Pancreas (tissue), 10 donors: Measurements from ENCODE around the gene AMMECR1. TPM values are rescaled to one million over a fixed set of nuclear protein-coding genes. Genes with fewer than 3 reads are reported as not detected.

Experiments
- ATAC-seq, 4 donors: fragments of 200-7000 bp; cut with Tn5 transposase; one replicate each; pipeline versions ENCODE4 v1.8.0 to v1.9.1; 2020; ENCODE audit warnings: mild to moderate bottlenecking in 4 of 4, moderate library complexity in 4 of 4
- DNase-seq, 6 donors: peaks; one replicate each; pipeline ENCODE4 v3.0.0-alpha.2; 2020
- FAIRE-seq: peaks from 2 replicates; lab custom pipeline; 2012; peaks lifted over from hg19 to GRCh38; lab: Jason Lieb, UNC
- H3K27ac ChIP-seq, 4 donors: fragments of 200-600 bp; sonication (generic); 1 replicate in 3 of 4; 2 replicates in 1 of 4; pipeline versions ENCODE4 v1.5.0 to v1.8.0; 2020
- H3K27me3 ChIP-seq, 4 donors: fragments of 200-600 bp; one replicate each; pipeline ENCODE4 v1.8.0; 2021
- H3K36me3 ChIP-seq, 3 donors: fragments of 200-600 bp; sonication (generic) in 1 of 3; one replicate each; pipeline versions ENCODE4 v1.5.0 to v1.8.0; 2020 to 2021
- H3K4me1 ChIP-seq, 3 donors: fragments of 200-600 bp; one replicate each; pipeline ENCODE4 v1.8.0; 2021
- H3K4me3 ChIP-seq, 4 donors: fragments of 200-600 bp; sonication (generic) in 2 of 4; one replicate each; pipeline versions ENCODE4 v1.5.0 to v1.8.0; 2020 to 2021
- H3K9me3 ChIP-seq, 4 donors: fragments of 200-600 bp; one replicate each; pipeline ENCODE4 v1.8.0; 2021
- WGBS, 2 donors: extraction: QIAGEN DNeasy Blood & Tissue Kit; methylation state at CpG; one replicate each; pipeline ENCODE4 v1.1.7; 2013; 5-methylcytosine and 5-hydroxymethylcytosine counted together
- intact Hi-C, 3 donors: fragments of 100-400 bp; cut with DNase I; formaldehyde crosslinking; loops; one replicate each; pipeline versions ENCODE4 v1.11.1 to v1.14.2; 2022
- polyA plus RNA-seq, 2 donors: library from polyadenylated mRNA; stranded (reverse); fragments of 200-250 nt; gene quantifications; one replicate each; pipeline ENCODE4 v1.2.3, GENCODE V29; 2013
- total RNA-seq, 6 donors: library from RNA; stranded (reverse); fragmentation: NEBNext Ultra II Directional in 4 of 6; extraction: Animal tissue kit (Norgen Biotek cat#: 25700) in 4 of 6; gene quantifications; one replicate each; pipeline versions ENCODE4 v1.2.1 to v1.2.4, GENCODE V29; 2021 to 2023
- TF ChIP-seq, protein P1 (sequence below), 4 donors: fragments of 200-600 bp; sonication (generic) in 3 of 4; IDR thresholded peaks; one replicate each; pipeline versions ENCODE4 v1.5.0 to v1.8.0; 2021; ENCODE audit warnings: antibody characterized with exemption in 4 of 4
- donor health status: healthy with polysubstance abuse.
- donor health status: DM: no; HTN: no; CAD: no; lungs with moderate emphysema.
- donor health status: DM: no; HTN: no; CAD: no.
- donor health status: control.
- donor health status: control.
- donor health status: Bipolar disorder and iron deficiency.
- donor health status: DM: yes; HTN: yes; CAD: no.
- donor health status: DM: no; HTN: no; CAD: no.
- donor health status: DM: no; HTN: no; CAD: no.
- donor health status: DM: yes; HTN: yes; CAD: no.

AMMECR1 gene
- total and polyA plus RNA-seq, 8 donors = 1.4 to 4.1 (median 1.9) TPM

DNA sequence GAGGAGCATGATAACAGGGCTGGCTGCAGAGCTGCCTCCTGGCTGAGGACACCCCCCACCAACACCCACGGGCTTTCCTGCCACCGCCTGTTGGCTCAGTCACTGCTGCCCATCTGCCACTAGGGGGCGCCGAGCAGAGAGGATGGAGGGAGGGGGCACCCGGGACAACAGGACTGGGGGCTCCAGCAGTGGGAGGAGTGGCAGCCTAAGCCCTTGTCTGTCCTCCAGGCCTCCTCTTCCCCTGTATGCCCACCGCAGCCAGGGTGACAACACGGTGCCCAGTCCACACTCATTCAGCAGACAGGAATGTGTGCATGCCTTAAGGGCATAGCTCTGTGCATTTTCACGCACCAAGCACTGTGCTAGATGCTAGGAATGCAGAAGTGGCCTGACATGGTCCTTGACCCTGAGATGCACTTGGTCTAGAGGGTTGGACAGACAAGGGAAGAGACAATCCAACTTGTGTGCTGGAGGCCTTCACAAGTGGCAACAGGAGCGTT is 149.9 kb downstream of the AMMECR1 start:
- 34 to 57% methylated on average over 8 to 9 of the region's 9 CpGs for WGBS, 2 donors
- FAIRE-seq (no peak), DNase-seq (peak in 3 of 6 donors; percentile 52 to 74 (median 73)), ATAC-seq (peak in 3 of 4 donors; percentile 27 to 68 (median 66))
- Histone ChIP-seq H3K4me1 (no peaks in the 10 kb centered on the region), H3K4me3 (no peak overlapping the region), H3K27me3 (peaks cover 0 to 13% (median 0%) of the 10 kb centered on the region in 4 donors), H3K9me3 (no peaks in the 10 kb centered on the region), H3K27ac (no peak overlapping the region), H3K36me3 (no peaks in the 10 kb centered on the region)
- TF ChIP-seq, protein P1, sequence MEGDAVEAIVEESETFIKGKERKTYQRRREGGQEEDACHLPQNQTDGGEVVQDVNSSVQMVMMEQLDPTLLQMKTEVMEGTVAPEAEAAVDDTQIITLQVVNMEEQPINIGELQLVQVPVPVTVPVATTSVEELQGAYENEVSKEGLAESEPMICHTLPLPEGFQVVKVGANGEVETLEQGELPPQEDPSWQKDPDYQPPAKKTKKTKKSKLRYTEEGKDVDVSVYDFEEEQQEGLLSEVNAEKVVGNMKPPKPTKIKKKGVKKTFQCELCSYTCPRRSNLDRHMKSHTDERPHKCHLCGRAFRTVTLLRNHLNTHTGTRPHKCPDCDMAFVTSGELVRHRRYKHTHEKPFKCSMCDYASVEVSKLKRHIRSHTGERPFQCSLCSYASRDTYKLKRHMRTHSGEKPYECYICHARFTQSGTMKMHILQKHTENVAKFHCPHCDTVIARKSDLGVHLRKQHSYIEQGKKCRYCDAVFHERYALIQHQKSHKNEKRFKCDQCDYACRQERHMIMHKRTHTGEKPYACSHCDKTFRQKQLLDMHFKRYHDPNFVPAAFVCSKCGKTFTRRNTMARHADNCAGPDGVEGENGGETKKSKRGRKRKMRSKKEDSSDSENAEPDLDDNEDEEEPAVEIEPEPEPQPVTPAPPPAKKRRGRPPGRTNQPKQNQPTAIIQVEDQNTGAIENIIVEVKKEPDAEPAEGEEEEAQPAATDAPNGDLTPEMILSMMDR (IDR thresholded peaks at IDR 0.05) = peak; percentile 23 to 55 (median 50)
- intact Hi-C loops = loop anchor here in 1 of 3 donors (10.0 kb wide), 1 partner anchor 247 kb away; no protein-coding TSS in a partner anchor

DNA sequence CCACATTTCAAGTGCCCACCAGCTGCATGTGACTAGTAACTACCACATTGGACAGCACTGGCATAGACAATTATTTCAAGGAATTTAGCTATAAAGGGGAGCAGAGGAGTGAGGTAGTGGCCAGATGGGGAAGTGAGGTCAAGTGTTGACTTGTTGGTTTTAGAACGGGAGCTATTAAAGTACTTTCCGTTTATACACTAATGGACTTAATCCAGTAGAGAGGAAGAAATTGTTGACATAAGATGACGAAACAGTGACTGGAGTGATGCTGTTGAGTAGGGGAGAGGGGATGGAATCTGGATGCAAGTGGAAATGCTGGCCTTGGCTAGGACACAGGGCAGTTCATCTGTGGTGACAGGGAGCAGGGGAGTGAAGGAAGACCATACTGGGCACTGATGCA is 154.4 kb downstream of the AMMECR1 start:
- Histone ChIP-seq H3K27ac (no peak overlapping the region), H3K4me1 (no peaks in the 10 kb centered on the region), H3K36me3 (no peaks in the 10 kb centered on the region), H3K4me3 (no peak overlapping the region), H3K9me3 (no peaks in the 10 kb centered on the region), H3K27me3 (peaks cover 0 to 13% (median 0%) of the 10 kb centered on the region in 4 donors)
- peak in 2 of 4 donors; percentile 24 to 27 for ATAC-seq
- no peak for FAIRE-seq
- TF ChIP-seq, protein P1 (IDR thresholded peaks at IDR 0.05) = no peak
- 51 to 56% methylated on average over 3 of the region's 3 CpGs for WGBS, 2 donors
- intact Hi-C loops = loop anchor here in 2 of 3 donors (5.0 to 10.0 kb wide), 2 partner anchors 244 to 251 kb away; no protein-coding TSS in a partner anchor
- no peak for DNase-seq

DNA sequence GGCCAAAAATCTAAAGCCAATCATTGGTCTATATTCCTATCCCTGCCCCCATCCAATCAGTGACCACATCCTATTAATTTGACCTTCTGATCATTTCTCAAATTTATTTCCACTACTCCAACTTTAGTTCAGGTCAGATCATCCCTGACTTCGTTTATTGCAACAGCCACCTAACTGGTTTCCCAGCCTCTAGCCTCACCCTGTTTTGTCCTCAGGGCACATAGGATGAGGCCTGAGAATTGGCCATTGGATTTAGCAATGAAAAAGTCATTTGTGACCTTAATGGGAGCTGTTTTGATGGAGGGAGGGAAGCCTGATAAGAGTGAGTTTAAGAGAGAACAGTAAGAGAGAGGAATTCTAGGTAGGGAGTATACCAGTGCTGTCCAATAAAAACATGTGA is 155.0 kb downstream of the AMMECR1 start:
- Histone ChIP-seq H3K9me3 (no peaks in the 10 kb centered on the region), H3K36me3 (no peaks in the 10 kb centered on the region), H3K27me3 (peaks cover 0 to 13% (median 0%) of the 10 kb centered on the region in 4 donors), H3K27ac (no peak overlapping the region), H3K4me1 (no peaks in the 10 kb centered on the region), H3K4me3 (no peak overlapping the region)
- DNase-seq (no peak), ATAC-seq (no peak), FAIRE-seq (no peak)
- intact Hi-C loops = loop anchor here in 2 of 3 donors (5.0 to 10.0 kb wide), 2 partner anchors 244 to 252 kb away; no protein-coding TSS in a partner anchor
- WGBS, 2 donors = 33 to 43% methylated on average over 1 of the region's 1 CpG
- TF ChIP-seq, protein P1 (IDR thresholded peaks at IDR 0.05) = no peak

DNA sequence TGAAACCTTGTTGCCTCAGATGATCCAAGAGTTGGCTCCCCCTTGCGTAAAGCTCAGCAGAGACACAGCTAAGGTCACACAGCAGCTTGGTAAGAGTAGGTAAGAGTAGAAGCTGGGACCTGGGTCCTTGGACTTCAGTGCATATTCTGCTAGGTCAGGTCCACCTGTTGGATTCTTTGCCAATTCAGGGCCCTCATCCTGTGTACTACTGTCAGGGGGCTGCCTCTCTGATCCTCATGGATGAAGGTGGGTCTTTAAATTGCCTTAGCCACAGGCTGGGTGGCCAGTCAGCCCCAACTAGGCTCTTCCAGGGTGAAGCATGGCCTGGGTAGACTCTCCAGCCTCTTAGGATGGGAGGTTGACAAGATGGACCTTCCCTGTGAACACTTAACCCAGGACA is 155.8 kb downstream of the AMMECR1 start:
- WGBS, 2 donors = 95 to 98% methylated on average over 1 of the region's 1 CpG
- intact Hi-C loops = loop anchor here in 2 of 3 donors (5.0 to 10.0 kb wide), 2 partner anchors 245 to 253 kb away; no protein-coding TSS in a partner anchor
- no peak overlapping the region for H3K4me3 ChIP-seq
- H3K9me3 ChIP-seq = no peaks in the 10 kb centered on the region
- no peaks in the 10 kb centered on the region for H3K36me3 ChIP-seq
- no peaks in the 10 kb centered on the region for H3K4me1 ChIP-seq
- peaks cover 0 to 5% (median 0%) of the 10 kb centered on the region in 4 donors for H3K27me3 ChIP-seq
- DNase-seq (no peak), FAIRE-seq (no peak), ATAC-seq (no peak)
- TF ChIP-seq, protein P1 (IDR thresholded peaks at IDR 0.05) = no peak
- H3K27ac ChIP-seq = no peak overlapping the region

DNA sequence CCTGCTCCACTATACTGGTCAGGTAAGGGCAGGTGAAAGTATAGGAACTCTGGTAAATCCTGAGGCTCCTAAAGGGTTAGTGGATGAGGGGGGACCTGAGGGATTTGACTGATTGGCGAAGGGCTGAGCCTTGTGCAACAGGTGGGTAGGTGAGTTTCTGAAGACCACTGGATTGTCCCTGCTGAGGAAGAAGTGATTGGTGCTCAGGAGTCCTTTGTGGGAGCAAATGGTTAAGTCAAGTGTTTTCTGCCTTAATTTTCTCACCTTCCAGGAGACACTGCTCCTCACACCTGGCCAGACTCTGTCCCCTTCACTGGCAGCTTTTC is 156.6 kb downstream of the AMMECR1 start:
- FAIRE-seq (no peak), DNase-seq (no peak), ATAC-seq (no peak)
- no peak overlapping the region for H3K27ac ChIP-seq
- H3K27me3 ChIP-seq = no peaks in the 10 kb centered on the region
- no peaks in the 10 kb centered on the region for H3K9me3 ChIP-seq
- 71 to 100% methylated on average over 1 of the region's 1 CpG for WGBS, 2 donors
- intact Hi-C loops = loop anchor here in 2 of 3 donors (5.0 to 10.0 kb wide), 2 partner anchors 246 to 253 kb away; no protein-coding TSS in a partner anchor
- H3K4me1 ChIP-seq = no peaks in the 10 kb centered on the region
- no peaks in the 10 kb centered on the region for H3K36me3 ChIP-seq
- TF ChIP-seq, protein P1 (IDR thresholded peaks at IDR 0.05) = no peak
- H3K4me3 ChIP-seq = no peak overlapping the region
